ENCODE data around the gene MIAT.

Gene MIAT

GRCh38 chr22:26672590-26673468 is 15.4 kb downstream of the MIAT start:
- FAIRE-seq, result peak; percentile 99
- TF ChIP-seq POLR2A (IDR thresholded peaks at IDR 0.05; ENCODE audit: low read depth, low read length) (peak; percentile 77), POLR2AphosphoS5 (IDR thresholded peaks at IDR 0.05; ENCODE audit: low read depth, low read length) (no peak; the same call in 1 of the 2 replicates), TAF1 (IDR thresholded peaks at IDR 0.05; ENCODE audit: borderline replicate concordance, low read depth, low read length) (peak; percentile 65)
- peak; percentile 71 for DNase-seq (ENCODE audit: insufficient read length)

- TF ChIP-seq TAF1 (IDR thresholded peaks at IDR 0.05; ENCODE audit: borderline replicate concordance, low read depth, low read length), result no peak
- TF ChIP-seq POLR2AphosphoS5 (IDR thresholded peaks at IDR 0.05; ENCODE audit: low read depth, low read length), result no peak
- TF ChIP-seq POLR2A (IDR thresholded peaks at IDR 0.05; ENCODE audit: low read depth, low read length), result no peak
- FAIRE-seq, result peak; percentile 88
Measured at GRCh38 chr22:26673486-26673885, 16.1 kb downstream of the MIAT start.

GRCh38 chr22:26674211-26675190 is 17.1 kb downstream of the MIAT start:
- TF ChIP-seq POLR2AphosphoS5 (IDR thresholded peaks at IDR 0.05; ENCODE audit: low read depth, low read length) (peak; percentile 16; the same call in 1 of the 2 replicates), POLR2A (IDR thresholded peaks at IDR 0.05; ENCODE audit: low read depth, low read length) (no peak; the same call in none of the 2 replicates), TAF1 (IDR thresholded peaks at IDR 0.05; ENCODE audit: borderline replicate concordance, low read depth, low read length) (no peak)
- DNase-seq (ENCODE audit: insufficient read length), result no peak
- peak; percentile 82 for FAIRE-seq

More at GRCh38 chr22:26673486-26673885, 16.1 kb downstream of the MIAT start:
- no peak for DNase-seq (ENCODE audit: insufficient read length)

GRCh38 chr22:26675687-26676268 is 18.4 kb downstream of the MIAT start:
- TF ChIP-seq POLR2A (IDR thresholded peaks at IDR 0.05; ENCODE audit: low read depth, low read length) (peak; percentile 35; the same call in 1 of the 2 replicates), POLR2AphosphoS5 (IDR thresholded peaks at IDR 0.05; ENCODE audit: low read depth, low read length) (peak; percentile 65; the same call in 1 of the 2 replicates), TAF1 (IDR thresholded peaks at IDR 0.05; ENCODE audit: borderline replicate concordance, low read depth, low read length) (no peak)
- no peak for DNase-seq (ENCODE audit: insufficient read length)
- no peak for FAIRE-seq

GRCh38 chr22:26677217-26677616 is 19.8 kb downstream of the MIAT start:
- DNase-seq (ENCODE audit: insufficient read length), result no peak
- TF ChIP-seq POLR2AphosphoS5 (IDR thresholded peaks at IDR 0.05; ENCODE audit: low read depth, low read length) (no peak), POLR2A (IDR thresholded peaks at IDR 0.05; ENCODE audit: low read depth, low read length) (no peak), TAF1 (IDR thresholded peaks at IDR 0.05; ENCODE audit: borderline replicate concordance, low read depth, low read length) (no peak)
- no peak for FAIRE-seq

GRCh38 chr22:26679003-26679629 is 21.7 kb downstream of the MIAT start:
- DNase-seq (ENCODE audit: insufficient read length) (peak; percentile 69), FAIRE-seq (peak; percentile 91)
- TF ChIP-seq POLR2A (IDR thresholded peaks at IDR 0.05; ENCODE audit: low read depth, low read length) (no peak), POLR2AphosphoS5 (IDR thresholded peaks at IDR 0.05; ENCODE audit: low read depth, low read length) (no peak)

- TF ChIP-seq POLR2AphosphoS5 (IDR thresholded peaks at IDR 0.05; ENCODE audit: low read depth, low read length) (no peak), POLR2A (IDR thresholded peaks at IDR 0.05; ENCODE audit: low read depth, low read length) (no peak), TAF1 (IDR thresholded peaks at IDR 0.05; ENCODE audit: borderline replicate concordance, low read depth, low read length) (no peak)
- FAIRE-seq (no peak), DNase-seq (ENCODE audit: insufficient read length) (no peak)
Measured at GRCh38 chr22:26680485-26680884, 23.1 kb downstream of the MIAT start.

GRCh38 chr22:26681395-26681821 is 24.0 kb downstream of the MIAT start:
- DNase-seq (ENCODE audit: insufficient read length), result no peak
- TF ChIP-seq POLR2A (IDR thresholded peaks at IDR 0.05; ENCODE audit: low read depth, low read length) (no peak), POLR2AphosphoS5 (IDR thresholded peaks at IDR 0.05; ENCODE audit: low read depth, low read length) (no peak), TAF1 (IDR thresholded peaks at IDR 0.05; ENCODE audit: borderline replicate concordance, low read depth, low read length) (no peak)
- FAIRE-seq, result no peak

- TF ChIP-seq POLR2A (IDR thresholded peaks at IDR 0.05; ENCODE audit: low read depth, low read length) (no peak), POLR2AphosphoS5 (IDR thresholded peaks at IDR 0.05; ENCODE audit: low read depth, low read length) (no peak), TAF1 (IDR thresholded peaks at IDR 0.05; ENCODE audit: borderline replicate concordance, low read depth, low read length) (no peak)
- DNase-seq (ENCODE audit: insufficient read length) (no peak), FAIRE-seq (no peak)
Measured at GRCh38 chr22:26684168-26684567, 26.8 kb downstream of the MIAT start.

GRCh38 chr22:26685601-26686000 is 28.2 kb downstream of the MIAT start:
- TF ChIP-seq POLR2A (IDR thresholded peaks at IDR 0.05; ENCODE audit: low read depth, low read length) (no peak), POLR2AphosphoS5 (IDR thresholded peaks at IDR 0.05; ENCODE audit: low read depth, low read length) (no peak), TAF1 (IDR thresholded peaks at IDR 0.05; ENCODE audit: borderline replicate concordance, low read depth, low read length) (no peak)
- DNase-seq (ENCODE audit: insufficient read length), result no peak
- no peak for FAIRE-seq

All from GM12892 (cell line).